NCI-H2081 (cell line): ENCODE results near the gene PAX7.
"Not testable (repeated sequence)": the region's sequence is repeated elsewhere in the genome, so short reads cannot be mapped to it uniquely, and the experiment has no call there.

Experiments used
- DNase-seq, 2 experiments: peaks; one replicate each; lab custom pipeline; 2025; lab: John Stamatoyannopoulos, UW

Gene PAX7

DNA sequence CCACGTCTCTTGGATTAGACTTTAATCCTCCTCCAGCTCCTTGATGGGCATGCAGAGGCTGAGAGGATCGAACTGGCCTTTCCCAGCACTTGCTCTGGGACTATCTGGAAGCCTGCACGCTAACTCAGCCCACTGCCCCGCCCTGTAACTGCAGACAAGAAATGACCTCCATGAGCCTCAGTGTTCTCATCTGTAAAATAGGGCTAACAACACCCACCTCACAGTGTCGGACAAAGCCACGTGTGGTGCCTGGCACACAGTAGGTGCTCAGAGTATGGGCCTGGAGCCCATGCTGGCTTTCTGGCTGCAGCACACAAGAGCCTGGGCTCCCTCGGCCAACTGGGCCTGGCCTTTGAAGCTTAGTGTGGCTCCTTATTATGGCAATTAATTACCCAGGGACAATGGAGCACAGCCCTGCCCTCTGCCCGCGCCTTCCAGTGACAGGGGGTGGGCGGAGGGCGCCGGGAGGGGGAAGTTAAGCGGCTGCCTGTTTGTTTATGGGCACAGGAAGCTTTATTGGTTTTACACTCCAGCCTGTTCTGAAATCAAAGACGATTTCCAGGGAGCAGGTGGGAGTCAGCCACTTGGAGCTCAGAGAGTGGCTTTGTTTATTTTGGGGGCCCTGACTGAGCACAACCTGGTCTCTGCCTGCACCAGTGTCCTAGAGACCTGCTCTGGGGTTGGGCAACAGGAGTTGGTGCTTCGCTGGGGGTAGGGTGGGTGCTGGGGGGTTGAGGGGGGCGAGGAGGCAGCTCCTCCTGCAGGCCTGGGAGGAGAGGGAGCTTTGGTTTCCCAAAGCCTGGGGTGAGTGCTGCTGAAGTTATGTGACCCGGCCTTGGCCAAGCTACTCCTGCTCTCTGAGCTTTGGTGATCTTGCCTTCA, 31.0 kb downstream of the PAX7 start:
- DNase-seq, result no peak

DNA sequence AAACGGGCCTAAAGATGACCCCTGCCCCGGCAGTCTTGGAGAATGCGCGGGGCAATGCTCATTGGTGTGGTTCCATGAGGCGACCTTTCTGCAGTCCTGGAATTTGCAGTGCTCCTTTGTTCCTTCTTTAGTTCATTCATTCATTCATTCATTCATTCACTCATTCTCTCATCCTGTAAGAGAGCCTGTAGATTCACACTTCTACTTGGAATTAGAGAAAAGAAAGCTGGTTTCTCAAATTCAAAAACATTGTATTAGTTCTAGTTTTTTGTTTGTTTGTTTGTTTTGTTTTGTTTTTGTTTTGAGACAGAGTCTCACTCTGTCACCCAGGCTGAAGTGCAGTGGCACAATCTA, 31.6 kb downstream of the PAX7 start:
- no peak for DNase-seq

- no peak for DNase-seq
Observed at GRCh38 chr1:18666317-18666920, 35.8 kb downstream of the PAX7 start.

DNA sequence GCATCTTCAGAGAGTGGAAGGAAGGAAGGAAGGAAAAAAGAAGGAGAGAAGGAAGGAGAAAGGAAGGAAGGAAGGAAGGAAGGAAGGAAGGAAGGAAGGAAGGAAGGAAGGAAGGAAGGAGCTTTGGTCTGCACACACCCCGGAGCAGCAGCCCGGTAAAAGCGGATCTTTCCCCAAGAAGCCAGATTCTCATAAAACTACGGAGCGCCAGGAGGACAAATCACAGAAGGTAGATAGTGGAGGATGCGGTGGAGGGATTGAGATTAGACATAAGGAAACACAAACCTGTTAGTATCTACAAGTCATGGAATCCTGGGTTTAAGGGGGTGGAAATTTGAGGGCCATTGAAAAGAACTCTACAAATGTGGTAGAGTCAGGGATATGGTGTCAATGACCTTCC, 36.7 kb downstream of the PAX7 start:
- no peak for DNase-seq

DNA sequence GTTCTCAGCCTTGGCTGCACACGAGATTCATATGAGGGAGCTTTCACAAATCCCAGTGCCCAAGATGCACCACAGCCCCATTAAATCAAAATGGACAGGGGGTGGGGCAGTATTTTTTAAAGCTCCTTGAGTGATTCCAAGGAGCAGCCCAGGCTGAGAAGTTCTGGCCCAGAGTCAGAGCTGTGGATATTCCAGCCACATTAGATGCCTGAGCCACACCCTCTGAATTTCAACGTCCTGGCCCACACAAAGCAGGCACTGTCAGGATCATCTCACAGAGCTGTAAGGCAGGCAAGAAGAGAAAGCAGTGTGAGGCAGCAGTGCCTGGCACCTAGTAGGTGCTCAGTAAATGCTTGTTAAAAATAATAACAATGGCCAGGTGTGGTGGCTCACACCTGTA, 37.4 kb downstream of the PAX7 start:
- no peak for DNase-seq

DNA sequence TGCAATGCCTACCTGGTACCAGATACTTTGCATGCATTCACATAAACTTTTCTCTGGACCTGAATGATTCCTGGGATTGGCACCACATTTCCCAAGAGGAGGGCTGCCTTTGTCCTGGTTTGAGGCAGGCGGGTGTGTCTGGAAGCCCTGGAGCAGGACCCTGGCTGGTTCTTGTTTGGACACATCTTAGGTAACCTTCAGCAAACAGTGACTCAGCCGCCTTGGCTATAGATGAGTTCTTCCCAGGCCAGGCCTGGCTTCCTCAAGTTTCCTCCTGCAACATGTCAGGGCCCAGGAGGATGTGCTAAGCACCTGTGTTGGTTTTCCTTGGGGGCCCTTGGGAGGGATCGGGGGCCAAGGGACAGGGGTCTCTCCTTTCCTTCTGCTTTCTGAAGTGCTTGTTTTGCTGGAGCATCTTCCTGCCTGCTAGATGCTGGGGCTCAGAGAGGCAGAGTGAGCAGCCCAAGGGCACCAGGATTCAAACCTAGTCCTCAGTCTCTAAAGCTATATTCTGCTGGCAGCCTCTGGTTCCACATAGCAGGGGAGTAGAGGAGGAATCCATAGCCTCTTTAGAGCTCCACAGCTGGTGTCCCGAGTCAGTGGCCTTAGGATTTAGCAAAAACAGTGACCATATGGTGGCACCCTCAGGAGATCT, 38.2 kb downstream of the PAX7 start:
- no peak for DNase-seq

- DNase-seq, result no peak
Observed at GRCh38 chr1:18670121-18670867, 39.6 kb downstream of the PAX7 start.

GRCh38 chr1:18670868-18671225, 40.2 kb downstream of the PAX7 start:
- DNase-seq, result no peak

DNA sequence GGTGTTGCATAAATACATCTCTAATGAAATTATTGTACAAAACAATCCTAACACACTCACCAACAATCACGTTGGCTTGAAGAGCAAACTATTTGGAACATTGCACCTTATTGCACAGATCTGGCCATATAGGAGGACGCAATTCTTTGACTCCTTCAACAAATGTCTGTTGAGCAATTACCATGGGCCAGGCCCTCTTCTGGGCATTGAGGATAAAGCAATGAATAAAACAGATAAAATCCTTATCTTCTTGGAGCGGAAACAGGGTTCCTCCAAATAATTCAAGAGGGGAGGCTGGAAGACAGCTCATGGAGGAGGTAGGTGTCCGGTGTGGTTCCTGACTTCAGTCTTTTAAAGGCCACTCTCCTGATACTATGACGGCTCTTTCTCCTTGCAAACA, 43.3 kb downstream of the PAX7 start:
- no peak for DNase-seq

DNA sequence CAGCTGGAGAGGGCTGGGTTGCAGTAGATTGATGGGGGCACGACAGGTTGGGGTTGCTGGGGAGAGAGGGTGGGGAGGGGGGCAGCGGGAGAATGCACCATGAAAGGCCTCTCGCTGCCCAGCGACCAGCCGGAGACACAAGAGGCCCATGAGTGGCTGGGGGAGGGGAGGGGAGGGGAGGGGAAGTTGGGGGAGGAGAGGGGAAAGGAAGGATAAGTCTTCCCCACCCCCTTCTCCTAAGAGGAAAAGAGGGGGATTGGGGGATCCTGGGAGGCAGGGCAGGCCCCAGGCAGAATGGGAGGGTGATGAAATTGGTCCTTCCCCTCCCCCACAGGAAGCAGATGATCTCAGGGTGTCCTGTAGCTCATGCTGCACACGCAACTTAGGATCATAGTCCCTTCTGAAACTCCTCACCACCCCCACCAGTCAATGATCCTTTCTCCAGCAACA, 45.7 kb downstream of the PAX7 start:
- DNase-seq, result no peak

DNA sequence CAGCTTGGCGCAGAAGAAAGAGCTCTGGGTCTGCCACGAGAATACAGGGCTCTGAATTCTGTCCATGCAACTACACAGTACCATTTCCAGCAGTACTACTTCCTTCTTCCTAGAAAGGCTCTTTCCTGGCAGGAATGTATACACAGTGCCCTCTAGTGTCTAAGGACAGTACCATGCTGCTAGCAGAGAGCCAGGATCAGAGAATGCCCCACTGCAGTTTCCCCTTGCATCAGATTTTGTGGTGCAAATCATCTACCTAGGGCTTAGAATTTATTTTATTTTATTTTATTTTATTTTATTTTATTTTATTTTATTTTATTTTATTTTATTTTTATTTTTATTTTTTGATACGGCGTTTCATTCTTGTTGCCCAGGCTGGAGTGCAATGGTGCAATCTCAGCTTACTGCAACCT, 50.8 kb downstream of the PAX7 start:
- no peak for DNase-seq

DNA sequence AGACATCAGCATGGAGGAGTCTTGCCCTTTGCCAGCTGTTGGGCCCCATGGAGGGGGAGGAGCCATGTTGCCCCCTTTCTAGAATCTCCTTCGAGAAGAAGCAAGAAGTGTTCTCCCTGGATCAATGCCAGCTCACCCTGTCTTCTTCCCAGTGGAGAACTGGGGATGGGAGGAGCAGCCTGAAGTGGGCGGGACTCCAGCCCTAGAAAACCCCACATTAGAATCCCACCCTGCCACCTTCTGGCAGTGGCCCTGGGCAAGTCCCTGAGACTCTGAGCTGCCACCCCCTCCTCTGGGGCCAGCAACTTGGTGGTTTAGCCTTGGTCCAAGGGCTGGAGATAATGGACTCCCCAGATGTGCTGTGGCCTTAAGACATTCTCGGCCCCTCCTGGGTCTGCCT, 51.7 kb downstream of the PAX7 start:
- no peak for DNase-seq

GRCh38 chr1:18684303-18684702, 53.7 kb downstream of the PAX7 start:
- no peak for DNase-seq

DNA sequence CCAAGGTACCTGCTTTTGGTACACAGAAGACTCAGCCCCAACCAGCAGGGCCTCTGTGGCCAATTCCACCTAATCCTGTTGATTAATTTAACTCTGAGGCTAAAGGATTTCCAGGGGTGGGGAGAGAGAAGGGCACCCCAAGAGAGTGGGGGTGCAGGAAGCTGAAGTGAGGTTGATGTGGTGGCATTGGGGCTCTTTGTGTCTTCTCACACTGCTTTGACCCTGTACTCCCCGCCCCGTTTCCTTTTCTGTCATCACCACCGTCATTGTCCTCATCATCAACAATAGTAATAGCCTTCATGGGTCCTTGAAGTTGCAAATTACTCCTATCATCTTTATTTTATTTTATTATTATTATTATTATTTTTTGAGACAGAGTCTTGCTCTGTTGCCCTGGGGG, 55.9 kb downstream of the PAX7 start:
- no peak for DNase-seq

DNA sequence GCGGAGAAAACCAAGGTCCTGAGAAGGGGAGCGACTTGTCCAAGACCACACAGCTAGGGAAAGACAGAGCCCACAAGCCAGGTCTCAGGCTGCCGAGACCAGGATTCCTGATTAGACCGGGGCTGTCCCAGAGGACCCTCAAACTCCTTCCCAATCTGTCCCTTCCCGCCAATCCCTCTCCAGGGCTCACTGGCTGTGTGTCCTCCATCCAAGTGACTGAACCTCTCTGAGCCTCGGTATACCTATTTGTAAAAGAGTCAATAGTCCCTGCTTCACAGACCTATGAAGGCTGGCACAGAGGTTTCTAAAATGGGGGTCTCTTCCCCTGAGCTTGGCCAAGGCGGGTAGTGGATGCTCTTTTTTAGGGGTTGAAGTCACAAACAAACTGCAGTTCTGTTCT, 56.6 kb downstream of the PAX7 start:
- DNase-seq, result no peak

GRCh38 chr1:18691648-18692047, 61.0 kb downstream of the PAX7 start:
- DNase-seq, result no peak

DNA sequence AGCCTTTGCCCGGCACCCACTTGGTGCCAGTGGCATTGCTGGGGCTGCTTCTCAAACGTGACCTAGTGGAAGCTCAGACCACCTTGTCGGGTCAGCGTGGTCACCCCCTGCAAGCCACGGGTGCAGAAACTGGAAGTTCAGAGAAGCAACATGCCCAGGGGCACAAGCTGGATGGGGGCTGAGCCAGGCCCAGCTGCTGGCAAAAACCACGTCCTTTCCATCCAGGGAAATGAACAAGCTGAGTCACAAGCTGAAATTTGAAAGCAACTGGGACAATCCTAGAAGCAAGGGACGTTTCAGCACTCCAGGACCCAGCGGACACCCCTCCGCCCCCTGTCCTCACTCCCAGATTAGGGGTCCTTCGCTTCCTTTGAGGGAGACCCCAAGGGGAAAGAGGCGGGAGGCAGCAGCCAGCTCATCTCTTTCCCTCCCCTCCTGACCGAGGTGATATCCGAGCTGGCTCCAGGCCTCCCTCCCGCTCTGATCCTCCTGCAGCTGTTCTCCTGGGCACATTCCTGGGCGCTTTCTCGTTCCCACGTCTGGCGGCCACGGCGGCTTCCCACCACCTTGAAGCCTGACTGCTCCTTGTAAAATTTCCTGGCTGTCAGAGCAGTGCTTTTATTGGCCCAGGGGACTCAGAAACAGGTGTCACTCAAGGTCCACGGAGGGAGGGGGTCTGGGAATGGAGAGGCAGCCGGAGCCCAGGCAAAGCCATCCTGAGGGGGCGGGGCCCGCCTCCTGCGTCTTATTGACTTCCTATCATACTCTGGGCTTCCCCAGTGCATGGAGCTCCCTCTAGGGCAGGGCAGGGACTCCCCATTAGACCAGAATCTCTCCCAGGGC, 62.8 kb downstream of the PAX7 start:
- no peak for DNase-seq

GRCh38 chr1:18694289-18694688, 63.6 kb downstream of the PAX7 start:
- not testable (repeated sequence) for DNase-seq

- no peak for DNase-seq
Observed at GRCh38 chr1:18697541-18697940, 66.9 kb downstream of the PAX7 start.

DNA sequence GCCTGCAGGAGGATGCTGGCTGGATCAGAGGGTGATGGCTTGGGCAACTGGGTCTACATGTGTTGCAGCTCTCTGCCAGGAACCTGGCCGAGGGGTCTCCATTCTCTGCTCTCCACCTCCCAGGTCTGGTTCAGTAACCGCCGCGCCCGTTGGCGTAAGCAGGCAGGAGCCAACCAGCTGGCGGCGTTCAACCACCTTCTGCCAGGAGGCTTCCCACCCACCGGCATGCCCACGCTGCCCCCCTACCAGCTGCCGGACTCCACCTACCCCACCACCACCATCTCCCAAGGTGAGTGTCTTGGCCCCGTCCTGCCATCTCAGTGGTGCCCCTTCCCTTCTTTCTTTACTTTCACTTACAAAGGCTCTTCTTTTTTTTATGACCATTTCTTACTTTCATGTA, 69.9 kb downstream of the PAX7 start:
- no peak for DNase-seq

GRCh38 chr1:18701183-18701582, 70.5 kb downstream of the PAX7 start:
- no peak for DNase-seq
